GM19351 (cell line): Measurements from ENCODE around the gene INAFM1.
A peak's percentile ranks its signal among the peaks of the same experiment; 100 is the strongest.

Experiments
- ATAC-seq: cut with Tn5 transposase; IDR thresholded peaks from one replicate; pipeline ENCODE4 v1.9.1; 2021; ENCODE audit warnings: mild to moderate bottlenecking, moderate library complexity; ENCODE audit not compliant: unreplicated experiment

Gene INAFM1

GRCh38 chr19:47274071-47274890 lies at the start of gene INAFM1:
Gene INAFM1 (plus strand): TSS chr19:47274885. CDS start chr19:47274920, 35 bp downstream.
- peak; percentile 54 for ATAC-seq

- peak; percentile 47 for ATAC-seq
Measured at GRCh38 chr19:47225746-47226425, 48.8 kb upstream of the INAFM1 start.

- peak; percentile 34 for ATAC-seq
Measured at GRCh38 chr19:47226426-47227351, 48.0 kb upstream of the INAFM1 start.

GRCh38 chr19:47227352-47228167 lies 47.1 kb upstream of the INAFM1 start:
- no peak for ATAC-seq

GRCh38 chr19:47228168-47228936 lies 46.3 kb upstream of the INAFM1 start:
- no peak for ATAC-seq

GRCh38 chr19:47228937-47229675 lies 45.6 kb upstream of the INAFM1 start:
- no peak for ATAC-seq

- ATAC-seq = no peak
Measured at GRCh38 chr19:47229676-47230053, 45.0 kb upstream of the INAFM1 start.

- no peak for ATAC-seq
Measured at GRCh38 chr19:47230054-47230920, 44.4 kb upstream of the INAFM1 start.

- no peak for ATAC-seq
Measured at GRCh38 chr19:47230921-47231214, 43.8 kb upstream of the INAFM1 start, which contains the start of gene BBC3. Gene BBC3 (minus strand): TSS chr19:47231199. CDS start chr19:47228431, 2,768 bp downstream.

GRCh38 chr19:47231215-47232054 lies 43.2 kb upstream of the INAFM1 start:
- peak; percentile 35 for ATAC-seq

GRCh38 chr19:47232422-47233211 lies 42.1 kb upstream of the INAFM1 start:
- no peak for ATAC-seq

- ATAC-seq = no peak
Measured at GRCh38 chr19:47236072-47236675, 38.5 kb upstream of the INAFM1 start.

GRCh38 chr19:47239152-47239551 lies 35.5 kb upstream of the INAFM1 start:
- ATAC-seq = no peak

GRCh38 chr19:47239610-47240296 lies 34.9 kb upstream of the INAFM1 start:
- no peak for ATAC-seq

- no peak for ATAC-seq
Measured at GRCh38 chr19:47240556-47240955, 34.1 kb upstream of the INAFM1 start.
